HepG2 (cell line): ENCODE data around the gene FAM228A. TPM values are rescaled to one million over a fixed set of nuclear protein-coding genes. Genes with fewer than 3 reads are reported as not detected.

Experiments
- ATAC-seq: fragments of 200-7000 bp; cut with Tn5 transposase; 3 replicates; pipeline ENCODE4 v1.9.1; 2020; ENCODE audit warnings: mild to moderate bottlenecking, moderate library complexity
- BruUV-seq: library from RNA; stranded (reverse); fragments of 400-500 nt; replicated peaks from 2 replicates; lab custom pipeline; 2021; lab: Mats Ljungman, UMichigan
- CTCF ChIA-PET: fragments of 300-600 bp; formaldehyde crosslinking; extraction: SDS; loops from one replicate; lab custom pipeline; 2021; ENCODE audit warnings: low total read pairs, inconsistent platforms, low intra/inter-chr PET ratio; lab: Yijun Ruan, JAX
- POLR2A ChIA-PET: fragments of 350-600 bp; sonication (Branson Sonifier 250); formaldehyde crosslinking; loops from one replicate; lab custom pipeline; 2020; ENCODE audit warnings: antibody characterized with exemption, inconsistent platforms; lab: Yijun Ruan, JAX
- DNase-seq: peaks from one replicate; pipeline ENCODE4 v3.0.0-alpha.2; 2015; ENCODE audit warnings: low spot score
- FAIRE-seq: peaks from 3 replicates; lab custom pipeline; 2011; peaks lifted over from hg19 to GRCh38; lab: Jason Lieb, UNC
- H2AFZ ChIP-seq: one replicate; pipeline ENCODE4 v1.6.1; 2011; ENCODE audit warnings: low read length, inconsistent platforms
- H3K27ac ChIP-seq: fragments of 300-600 bp; 3 replicates; pipeline ENCODE4 v1.8.0; 2011; ENCODE audit warnings: mixed run types, mild to moderate bottlenecking, mixed read lengths, low read length, inconsistent platforms; ENCODE audit not compliant: insufficient read depth; ENCODE audit errors: extremely low read length
- H3K27me3 ChIP-seq, 2 experiments: fragments of 200-600 bp in 1 of 2; 2 replicates in 1 of 2; 3 replicates in 1 of 2; pipeline versions ENCODE4 v1.6.0 to v1.8.0; 2011; ENCODE audit warnings: low read length in 2 of 2, mild to moderate bottlenecking in 2 of 2, moderate library complexity in 2 of 2, inconsistent platforms in 1 of 2; ENCODE audit not compliant: insufficient read depth in 2 of 2, control insufficient read depth in 1 of 2
- H3K36me3 ChIP-seq, 2 experiments: fragments of 200-600 bp in 1 of 2; replicated peaks in 1 of 2; 2 replicates in 1 of 2; 3 replicates in 1 of 2; pipeline versions ENCODE4 v1.5.1 to v1.8.0; 2011; ENCODE audit warnings: low read length in 2 of 2, inconsistent platforms in 1 of 2; ENCODE audit not compliant: insufficient read depth in 2 of 2, control insufficient read depth in 1 of 2
- H3K4me1 ChIP-seq: 2 replicates; pipeline ENCODE4 v1.5.1; 2012; ENCODE audit warnings: low read length, inconsistent platforms; ENCODE audit not compliant: insufficient read depth
- H3K4me2 ChIP-seq: 2 replicates; pipeline ENCODE4 v1.6.0; 2011; ENCODE audit warnings: low read depth, low read length, inconsistent platforms
- H3K4me3 ChIP-seq, 3 experiments: fragments of 200-600 bp in 1 of 3; sonication (generic), shearing (Covaris generic) in 1 of 3; replicated peaks in 1 of 3; 2 replicates each; pipeline ENCODE4 v1.5.1; 2011 to 2016; ENCODE audit warnings: low read length in 3 of 3, inconsistent platforms in 2 of 3, low read depth in 2 of 3, mild to moderate bottlenecking in 2 of 3, control low read depth in 1 of 3, mixed read lengths in 1 of 3; ENCODE audit not compliant: insufficient read depth in 1 of 3
- H3K79me2 ChIP-seq: one replicate; pipeline ENCODE4 v1.6.1; 2011; ENCODE audit warnings: low read length, inconsistent platforms; ENCODE audit not compliant: insufficient read depth
- H3K9ac ChIP-seq: 2 replicates; pipeline ENCODE4 v1.6.0; 2011; ENCODE audit warnings: mild to moderate bottlenecking, low read depth, low read length, inconsistent platforms; ENCODE audit not compliant: insufficient read depth
- H3K9me3 ChIP-seq: 2 replicates; pipeline ENCODE4 v1.5.1; 2012; ENCODE audit warnings: mild to moderate bottlenecking, low read length
- H4K20me1 ChIP-seq: 2 replicates; pipeline ENCODE4 v1.6.0; 2011; ENCODE audit warnings: inconsistent platforms, mild to moderate bottlenecking, low read length, moderate library complexity; ENCODE audit not compliant: insufficient read depth
- ARHGAP35 ChIP-seq: sonication (generic); formaldehyde crosslinking; IDR thresholded peaks from 2 replicates; pipeline ENCODE4 v1.9.0; 2022; ENCODE audit warnings: mild to moderate bottlenecking, inconsistent platforms, moderate library complexity, missing genetic modification reagents, borderline replicate concordance
- CEBPZ ChIP-seq: IDR thresholded peaks from 2 replicates; pipeline ENCODE4 v1.6.1; 2012; ENCODE audit warnings: low read length, improper control_type of control experiment
- GATAD2A ChIP-seq: IDR thresholded peaks from 2 replicates; pipeline ENCODE4 v1.6.1; 2016
- GRHL1 ChIP-seq: sonication (generic); formaldehyde crosslinking; conservative IDR thresholded peaks from 2 replicates; pipeline ENCODE4 v1.8.0; 2022; ENCODE audit warnings: missing genetic modification reagents
- MEIS1 ChIP-seq: sonication (generic); formaldehyde crosslinking; IDR thresholded peaks from 2 replicates; pipeline ENCODE4 v1.9.0; 2021; ENCODE audit warnings: mild to moderate bottlenecking, missing genetic modification reagents, moderate library complexity, borderline replicate concordance
- REPIN1 ChIP-seq: sonication (generic); formaldehyde crosslinking; IDR thresholded peaks from 2 replicates; pipeline ENCODE4 v1.8.0; 2022; ENCODE audit warnings: missing genetic modification reagents, low read depth, mild to moderate bottlenecking, borderline replicate concordance
- SP140L ChIP-seq: sonication (generic); formaldehyde crosslinking; IDR thresholded peaks from 2 replicates; pipeline ENCODE4 v1.4.0; 2020; ENCODE audit warnings: missing genetic modification reagents, borderline replicate concordance
- THAP11 ChIP-seq: IDR thresholded peaks from 2 replicates; pipeline ENCODE4 v1.6.1; 2016; ENCODE audit warnings: missing biosample characterization, missing genetic modification reagents
- ZBED4 ChIP-seq: sonication (generic); formaldehyde crosslinking; IDR thresholded peaks from 2 replicates; pipeline ENCODE4 v1.4.0; 2020; ENCODE audit warnings: missing genetic modification reagents, borderline replicate concordance
- ZBTB44 ChIP-seq: sonication (generic); formaldehyde crosslinking; IDR thresholded peaks from 2 replicates; pipeline ENCODE4 v1.4.0; 2020; ENCODE audit warnings: missing genetic modification reagents
- WGBS: methylation state at CpG from one replicate; pipeline ENCODE4 v1.1.6; 2017; ENCODE audit warnings: low lambda C conversion rate; 5-methylcytosine and 5-hydroxymethylcytosine counted together
- in situ Hi-C: cut with HindIII; loops from 2 replicates; pipeline ENCODE4 v1.10.0; 2017; ENCODE audit warnings: low pct_unique_long_range_greater_than_20kb; ENCODE audit not compliant: extremely low pct_ligation_motif_present
- intact Hi-C: fragments of 100-400 bp; cut with micrococcal nuclease; formaldehyde crosslinking; loops from one replicate; pipeline ENCODE4 v1.10.0; 2022; ENCODE audit not compliant: unreplicated experiment
- polyA plus RNA-seq, 8 experiments: library from polyadenylated mRNA; depleted of rRNA in 3 of 8; stranded (reverse) in 7 of 8; unstranded in 1 of 8; fragments of >200 nt; fragmentation: Illumina TruSeq in 4 of 8; extraction: Trizol in 4 of 8; gene quantifications; 2 replicates each; pipeline versions ENCODE4 v1.2.1 to v1.2.3, GENCODE V29; 2011 to 2016; ENCODE audit warnings: low read depth in 4 of 8, missing spikeins in 1 of 8, mixed read lengths in 1 of 8; ENCODE audit not compliant: insufficient read depth in 1 of 8
- total RNA-seq, 5 experiments: library from RNA; depleted of rRNA; stranded (reverse); fragments of >200 nt; fragmentation: Illumina TruSeq; extraction: Trizol; gene quantifications; 2 replicates each; pipeline ENCODE4 v1.2.3, GENCODE V29; 2016; ENCODE audit warnings: low read depth in 1 of 5

The FAM228A gene
- total and polyA plus RNA-seq, 2 of the 13 experiments (the other 11 are each of a cell fraction or from before 2014, with no cell fraction given), result not detected

GRCh38 chr2:24182507-24182906 lies 7.7 kb downstream of the FAM228A start (continued):
- TF ChIP-seq CEBPZ (no peak), THAP11 (CRISPR knock-in tag) (peak; percentile 42; the same call in 1 of the 2 replicates), GRHL1 (CRISPR knock-in tag) (no peak)

GRCh38 chr2:24183366-24184069 lies 8.7 kb downstream of the FAM228A start:
- no peak overlapping the region for H3K4me3 ChIP-seq
- no peak for TF ChIP-seq GATAD2A (CRISPR knock-in tag)
- no peak for TF ChIP-seq ZBED4 (CRISPR knock-in tag)
- TF ChIP-seq ZBTB44, result no peak
- TF ChIP-seq SP140L (CRISPR knock-in tag), result no peak
- no peak for TF ChIP-seq ARHGAP35 (CRISPR knock-in tag)
- TF ChIP-seq REPIN1 (CRISPR knock-in tag), result no peak
- no peak for TF ChIP-seq MEIS1

More at GRCh38 chr2:24183366-24184069, 8.7 kb downstream of the FAM228A start:
- Histone ChIP-seq H3K27me3 (no peaks in the 10 kb centered on the region; a peak in 2 of 5 replicates), H3K27ac (no peak overlapping the region), H2AFZ (no peak overlapping the region), H3K9ac (no peak overlapping the region), H3K4me1 (peaks cover 18% of the 10 kb centered on the region), H3K36me3 (no peaks in the 10 kb centered on the region), H3K79me2 (no peaks in the 10 kb centered on the region), H3K9me3 (no peaks in the 10 kb centered on the region), H3K4me2 (peak overlapping the region; percentile 89), H4K20me1 (no peaks in the 10 kb centered on the region)
- intact Hi-C loops, result no loop called here
- DNase-seq (no peak), ATAC-seq (no peak), FAIRE-seq (no peak)
- ChIA-PET CTCF (no interaction called here), POLR2A (interaction anchor here (1.1 to 1.4 kb wide), 2 partner anchors 136 to 256 kb away, joined by 3 to 4 read pairs; partner anchors contain the start of genes ATAD2B and WDCP)
- in situ Hi-C loops, result no loop called here
- WGBS, result 38% methylated on average over 6 of the region's 6 CpGs
- no TSS peak for BruUV-seq
